Measurements from ENCODE around the gene ZBTB17. TPM values are rescaled to one million over a fixed set of nuclear protein-coding genes. Genes with fewer than 3 reads are reported as not detected.
"Not testable (repeated sequence)": the region's sequence is repeated elsewhere in the genome, so short reads cannot be mapped to it uniquely, and the experiment has no call there.

ZBTB17 gene
- total RNA-seq, 1 experiment from 2014 or later, result 44.2 TPM

DNA sequence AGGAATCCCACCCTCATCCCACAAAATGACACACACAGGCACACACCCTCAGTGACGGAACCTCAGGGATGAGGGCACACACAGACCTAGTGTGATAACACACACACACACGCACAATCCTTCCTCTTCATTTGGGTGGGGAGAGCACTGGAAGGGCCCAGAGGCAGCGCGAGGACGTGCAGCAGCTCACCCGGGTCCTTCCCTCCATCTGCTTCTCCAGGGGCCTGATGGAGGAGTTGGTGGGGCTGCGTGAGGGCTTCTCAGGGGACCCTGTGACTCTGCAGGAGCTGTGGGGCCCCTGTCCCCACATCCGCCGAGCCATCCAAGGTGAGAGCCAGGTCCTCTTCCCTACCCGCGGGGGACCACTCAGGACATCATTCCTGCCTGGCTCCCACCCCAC is 46.5 kb upstream of the ZBTB17 start:
- no peaks in the 10 kb centered on the region for H3K4me1 ChIP-seq (ENCODE audit: insufficient read depth, low read length)
- no peaks in the 10 kb centered on the region for H3F3A ChIP-seq (ENCODE audit: low read length, unreplicated experiment)
- H4K20me1 ChIP-seq (ENCODE audit: low read length), result no peaks in the 10 kb centered on the region
- ChIA-PET CTCF (no interaction called here), POLR2A (ENCODE audit: unreplicated experiment) (no interaction called here)
- H3K9me3 ChIP-seq (ENCODE audit: low read length), result no peaks in the 10 kb centered on the region
- H3K36me3 ChIP-seq (ENCODE audit: low read depth, low read length), result no peaks in the 10 kb centered on the region
- no peaks in the 10 kb centered on the region for H3K79me2 ChIP-seq (ENCODE audit: low read length)
- no peak overlapping the region for H3K4me3 ChIP-seq (ENCODE audit: low read length)
- no peak overlapping the region for H3K27ac ChIP-seq (ENCODE audit: low read length)
- no peak for ATAC-seq
- no peak overlapping the region for H3K9ac ChIP-seq (ENCODE audit: low read length)
- BruUV-seq (replicated peaks), result no TSS peak
- no peak for DNase-seq
- TF ChIP-seq EZH2 (IDR thresholded peaks at IDR 0.05; ENCODE audit: low read length, unreplicated experiment), result no peak
- TF ChIP-seq EZH2phosphoT487 (IDR thresholded peaks at IDR 0.05; ENCODE audit: borderline replicate concordance, low read length), result no peak
- TF ChIP-seq, protein P1, sequence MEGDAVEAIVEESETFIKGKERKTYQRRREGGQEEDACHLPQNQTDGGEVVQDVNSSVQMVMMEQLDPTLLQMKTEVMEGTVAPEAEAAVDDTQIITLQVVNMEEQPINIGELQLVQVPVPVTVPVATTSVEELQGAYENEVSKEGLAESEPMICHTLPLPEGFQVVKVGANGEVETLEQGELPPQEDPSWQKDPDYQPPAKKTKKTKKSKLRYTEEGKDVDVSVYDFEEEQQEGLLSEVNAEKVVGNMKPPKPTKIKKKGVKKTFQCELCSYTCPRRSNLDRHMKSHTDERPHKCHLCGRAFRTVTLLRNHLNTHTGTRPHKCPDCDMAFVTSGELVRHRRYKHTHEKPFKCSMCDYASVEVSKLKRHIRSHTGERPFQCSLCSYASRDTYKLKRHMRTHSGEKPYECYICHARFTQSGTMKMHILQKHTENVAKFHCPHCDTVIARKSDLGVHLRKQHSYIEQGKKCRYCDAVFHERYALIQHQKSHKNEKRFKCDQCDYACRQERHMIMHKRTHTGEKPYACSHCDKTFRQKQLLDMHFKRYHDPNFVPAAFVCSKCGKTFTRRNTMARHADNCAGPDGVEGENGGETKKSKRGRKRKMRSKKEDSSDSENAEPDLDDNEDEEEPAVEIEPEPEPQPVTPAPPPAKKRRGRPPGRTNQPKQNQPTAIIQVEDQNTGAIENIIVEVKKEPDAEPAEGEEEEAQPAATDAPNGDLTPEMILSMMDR (conservative IDR thresholded peaks at IDR 0.05; ENCODE audit: low read depth, low read length), result no peak
- no peak overlapping the region for H2AFZ ChIP-seq (ENCODE audit: low read length)
- no peak overlapping the region for H3K4me2 ChIP-seq (ENCODE audit: low read length)
- no peaks in the 10 kb centered on the region for H3K27me3 ChIP-seq (ENCODE audit: low read length)
- H3K9me2 ChIP-seq (replicated peaks; ENCODE audit: low read length), result no peaks in the 10 kb centered on the region
- intact Hi-C loops (cut with micrococcal nuclease), result no loop called here

DNA sequence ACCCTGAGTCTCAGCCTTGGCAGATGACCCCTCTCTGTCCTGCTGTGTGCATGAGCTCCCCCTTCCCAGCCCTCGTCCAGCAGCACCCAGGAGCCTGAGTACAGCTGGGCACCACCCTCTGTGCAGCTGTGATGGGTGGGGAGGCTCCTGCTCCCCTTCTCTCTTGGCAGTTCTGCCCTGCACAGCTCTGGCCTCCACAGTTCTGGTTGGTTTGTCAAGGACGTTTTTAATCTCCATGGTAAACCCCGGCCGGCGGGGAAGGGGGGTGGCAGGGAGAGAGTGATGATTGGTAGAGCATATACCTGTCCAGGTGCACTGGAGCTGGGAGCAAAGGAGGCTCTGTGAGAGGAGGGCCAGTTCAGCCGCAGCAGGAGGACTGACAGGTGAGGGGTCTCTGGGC is 45.8 kb upstream of the ZBTB17 start, which contains the start of gene CLCNKA:
Gene CLCNKA (plus strand): TSS at position 356 of the 400 bp plus-strand sequence. CDS start 584 bp downstream, outside the sequence.
- H3K4me3 ChIP-seq (ENCODE audit: low read length), result no peak within 1 kb of the TSS
- no peaks in the 10 kb centered on the region for H4K20me1 ChIP-seq (ENCODE audit: low read length)
- intact Hi-C loops (cut with micrococcal nuclease), result no loop called here
- H3F3A ChIP-seq (ENCODE audit: low read length, unreplicated experiment), result no peaks in the 10 kb centered on the region
- no peaks in the 10 kb centered on the region for H3K27me3 ChIP-seq (ENCODE audit: low read length)
- no peak within 1 kb of the TSS for H3K27ac ChIP-seq (ENCODE audit: low read length)
- H3K36me3 ChIP-seq (ENCODE audit: low read depth, low read length), result no peaks in the 10 kb centered on the region
- no peak within 1 kb of the TSS for H2AFZ ChIP-seq (ENCODE audit: low read length)
- TF ChIP-seq EZH2phosphoT487 (IDR thresholded peaks at IDR 0.05; ENCODE audit: borderline replicate concordance, low read length) (no peak), EZH2 (IDR thresholded peaks at IDR 0.05; ENCODE audit: low read length, unreplicated experiment) (no peak)
- TF ChIP-seq, protein P1 (conservative IDR thresholded peaks at IDR 0.05; ENCODE audit: low read depth, low read length), result no peak
- H3K9me3 ChIP-seq (ENCODE audit: low read length), result no peaks in the 10 kb centered on the region
- BruUV-seq (replicated peaks), result no TSS peak
- ChIA-PET POLR2A (ENCODE audit: unreplicated experiment) (no interaction called here), CTCF (no interaction called here)
- H3K4me1 ChIP-seq (ENCODE audit: insufficient read depth, low read length), result no peaks in the 10 kb centered on the region
- DNase-seq (no peak), ATAC-seq (no peak)
- H3K79me2 ChIP-seq (ENCODE audit: low read length), result no peaks in the 10 kb centered on the region
- H3K4me2 ChIP-seq (ENCODE audit: low read length), result no peak within 1 kb of the TSS
- no peak within 1 kb of the TSS for H3K9ac ChIP-seq (ENCODE audit: low read length)
- no peaks in the 10 kb centered on the region for H3K9me2 ChIP-seq (replicated peaks; ENCODE audit: low read length)

DNA sequence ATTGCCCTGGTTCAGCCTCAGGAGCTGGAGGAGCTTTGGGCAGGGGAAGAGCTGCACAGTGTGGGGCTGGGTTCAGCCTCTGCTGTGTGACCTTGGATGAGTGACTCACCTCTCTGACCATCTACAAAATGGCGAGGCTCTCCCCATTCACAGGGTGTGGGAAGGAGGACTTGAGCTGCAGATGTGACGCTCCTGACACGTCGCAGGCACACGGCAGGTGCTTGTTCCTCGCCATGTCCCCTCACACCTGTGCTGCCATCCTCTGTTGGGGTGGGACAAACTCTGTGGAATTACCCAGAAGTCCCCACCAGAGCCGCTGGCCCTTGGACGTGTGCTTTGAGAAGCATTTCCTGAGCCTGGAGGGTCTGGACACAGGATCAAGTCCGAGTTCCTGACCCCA is 45.0 kb upstream of the ZBTB17 start:
- H4K20me1 ChIP-seq (ENCODE audit: low read length); H3K4me1 ChIP-seq (ENCODE audit: insufficient read depth, low read length); DNase-seq; H3F3A ChIP-seq (ENCODE audit: low read length, unreplicated experiment); H3K36me3 ChIP-seq (ENCODE audit: low read depth, low read length); BruUV-seq (replicated peaks); H3K27me3 ChIP-seq (ENCODE audit: low read length); H3K27ac ChIP-seq (ENCODE audit: low read length); H2AFZ ChIP-seq (ENCODE audit: low read length); H3K9me3 ChIP-seq (ENCODE audit: low read length); H3K9me2 ChIP-seq (replicated peaks; ENCODE audit: low read length); H3K4me2 ChIP-seq (ENCODE audit: low read length); H3K9ac ChIP-seq (ENCODE audit: low read length); ATAC-seq; CTCF ChIA-PET; H3K79me2 ChIP-seq (ENCODE audit: low read length); H3K4me3 ChIP-seq (ENCODE audit: low read length); intact Hi-C loops (cut with micrococcal nuclease): not testable (repeated sequence)
- POLR2A ChIA-PET (ENCODE audit: unreplicated experiment), result interaction anchor here (0.6 kb wide), 1 partner anchor 272 kb away, joined by 3 read pairs; no protein-coding TSS in a partner anchor

Data from PC-3 (cell line).